ENCODE data around the gene C11orf68. TPM values are rescaled to one million over a fixed set of nuclear protein-coding genes. Genes with fewer than 3 reads are reported as not detected.

Gene C11orf68
- total RNA-seq, result 16.1 and 18.1 TPM in 2 replicates

DNA sequence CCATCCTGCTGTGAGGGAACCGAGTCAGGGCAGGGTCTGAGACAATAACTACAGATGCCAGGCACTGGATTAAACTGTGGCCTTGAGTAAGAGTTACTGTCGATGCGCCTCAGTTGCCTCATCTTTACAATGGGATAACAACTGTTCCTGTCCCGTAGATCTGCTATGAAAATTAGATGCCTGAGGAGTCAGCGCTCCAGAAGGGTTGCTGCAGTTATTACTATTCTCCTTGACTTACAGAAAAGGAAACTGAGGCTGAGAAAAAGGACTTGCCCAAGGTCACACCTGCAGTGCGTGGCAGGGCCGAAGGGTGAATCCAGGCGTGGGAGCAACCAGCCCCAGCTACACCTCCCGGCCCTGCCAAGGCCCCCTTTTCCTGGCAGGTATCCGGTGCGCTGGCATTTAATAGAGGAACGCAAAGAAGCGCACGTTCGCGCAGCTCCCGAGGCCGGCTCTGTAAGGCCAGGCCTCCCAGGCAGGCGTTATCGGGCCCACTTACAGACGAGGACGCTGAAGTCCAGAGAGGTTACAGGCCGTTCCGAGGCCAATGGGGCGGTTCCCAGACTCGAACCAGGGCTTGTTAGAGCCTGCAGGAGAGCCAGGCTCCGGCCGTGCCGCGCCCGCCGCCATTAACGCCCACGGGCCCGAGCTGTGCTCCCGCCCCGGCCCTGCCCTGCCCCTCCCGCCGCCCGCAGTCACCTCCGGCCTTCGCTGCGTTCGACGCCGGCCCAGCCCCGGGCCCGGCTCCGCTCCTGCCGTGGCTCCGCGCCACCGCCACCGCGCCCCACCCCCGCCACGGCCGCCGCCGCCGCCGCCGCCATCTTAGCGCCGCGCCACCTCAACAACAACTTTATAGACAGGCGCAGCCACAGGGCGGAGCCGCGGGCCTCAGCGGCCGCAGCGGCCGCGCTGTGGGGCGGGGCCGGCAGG lies at the start of gene C11orf68:
TSS of gene C11orf68 (minus strand) at position 852 of the 930 bp plus-strand sequence. CDS start at position 821, 31 bp downstream.

DNA sequence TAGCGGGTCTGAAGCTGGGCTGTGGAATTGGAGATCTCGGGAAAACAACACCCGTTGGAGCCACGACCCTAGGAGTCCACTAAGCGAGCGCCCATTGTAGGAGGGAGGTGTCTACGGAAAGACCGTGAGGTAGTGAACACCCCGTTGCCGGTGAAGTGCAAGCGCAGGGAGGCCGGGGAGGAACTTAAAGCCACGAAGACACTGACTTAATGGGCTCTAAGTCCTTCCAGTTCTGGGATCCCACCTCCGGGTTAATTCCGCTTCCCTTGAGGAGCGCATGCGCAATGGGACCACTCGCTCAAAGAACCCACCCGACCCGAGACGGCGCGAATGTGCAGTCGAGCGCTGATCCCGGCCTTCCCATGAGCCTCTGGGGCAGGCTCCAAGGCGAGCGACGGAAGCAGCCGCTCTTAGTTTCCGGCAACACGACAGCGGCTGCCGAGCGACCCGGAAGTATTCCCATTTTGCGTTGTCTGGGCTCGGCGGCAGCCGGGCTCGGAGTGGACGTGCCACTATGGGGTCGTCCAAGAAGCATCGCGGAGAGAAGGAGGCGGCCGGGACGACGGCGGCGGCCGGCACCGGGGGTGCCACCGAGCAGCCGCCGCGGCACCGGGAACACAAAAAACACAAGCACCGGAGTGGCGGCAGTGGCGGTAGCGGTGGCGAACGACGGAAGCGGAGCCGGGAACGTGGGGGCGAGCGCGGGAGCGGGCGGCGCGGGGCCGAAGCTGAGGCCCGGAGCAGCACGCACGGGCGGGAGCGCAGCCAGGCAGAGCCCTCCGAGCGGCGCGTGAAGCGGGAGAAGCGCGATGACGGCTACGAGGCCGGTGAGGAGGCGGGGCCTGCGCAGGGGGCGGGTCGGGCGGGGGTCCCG lies 42.6 kb upstream of the C11orf68 start, which contains the start of gene SART1:
TSS of gene SART1 (plus strand) at position 468 of the 874 bp plus-strand sequence. CDS start at position 515, 47 bp downstream.

DNA sequence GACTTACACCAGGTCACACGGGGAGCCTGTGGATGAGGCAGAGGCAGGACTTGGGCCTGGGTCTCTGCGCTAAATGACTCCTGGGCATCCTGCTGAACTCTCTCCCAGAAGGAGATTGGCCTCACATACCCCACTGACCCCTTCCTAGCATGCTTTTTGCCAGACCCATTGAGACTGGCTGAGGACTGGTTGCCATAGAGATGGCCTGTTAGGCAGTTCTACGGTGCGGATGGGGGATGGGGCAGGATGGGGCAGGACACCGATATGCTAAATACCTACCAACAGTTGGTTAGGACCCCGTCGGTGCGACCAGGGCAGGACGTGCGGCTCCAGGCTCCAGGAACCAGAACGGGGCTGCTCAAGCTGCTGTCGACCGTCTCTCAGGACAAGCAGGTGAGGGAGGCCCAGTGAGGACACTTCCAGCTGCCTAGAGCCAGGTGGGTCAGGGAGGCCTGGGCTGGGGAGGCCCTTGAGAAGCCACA lies 26.6 kb upstream of the C11orf68 start, which contains the start of gene TSGA10IP:
TSS of gene TSGA10IP (plus strand) at position 51 of the 482 bp plus-strand sequence. CDS start at position 247, 196 bp downstream.

DNA sequence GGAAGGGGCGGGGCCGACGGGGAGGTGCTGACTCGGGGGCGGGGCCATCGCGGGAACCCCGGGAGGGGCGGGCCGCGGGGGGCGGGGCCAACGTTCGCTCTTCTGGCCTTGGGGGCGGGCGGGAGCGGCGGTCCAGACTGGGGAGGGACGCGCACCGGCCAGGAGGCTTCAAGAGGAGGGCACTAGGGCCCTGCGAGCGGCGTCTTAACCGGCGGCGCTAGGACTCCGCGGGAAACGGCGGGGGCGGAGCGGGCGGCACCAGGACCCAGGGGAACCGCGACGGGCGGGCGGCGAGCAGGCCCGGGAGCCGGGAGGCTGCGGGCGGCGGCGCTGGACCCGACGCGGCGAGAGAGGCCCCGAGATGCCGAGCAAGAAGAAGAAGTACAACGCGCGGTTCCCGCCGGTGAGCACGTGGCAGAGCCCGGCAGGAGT lies 295 bp upstream of the C11orf68 start, which contains the start of gene DRAP1:
TSS of gene DRAP1 (plus strand) at position 286 of the 432 bp plus-strand sequence. CDS start at position 362, 76 bp downstream.

DNA sequence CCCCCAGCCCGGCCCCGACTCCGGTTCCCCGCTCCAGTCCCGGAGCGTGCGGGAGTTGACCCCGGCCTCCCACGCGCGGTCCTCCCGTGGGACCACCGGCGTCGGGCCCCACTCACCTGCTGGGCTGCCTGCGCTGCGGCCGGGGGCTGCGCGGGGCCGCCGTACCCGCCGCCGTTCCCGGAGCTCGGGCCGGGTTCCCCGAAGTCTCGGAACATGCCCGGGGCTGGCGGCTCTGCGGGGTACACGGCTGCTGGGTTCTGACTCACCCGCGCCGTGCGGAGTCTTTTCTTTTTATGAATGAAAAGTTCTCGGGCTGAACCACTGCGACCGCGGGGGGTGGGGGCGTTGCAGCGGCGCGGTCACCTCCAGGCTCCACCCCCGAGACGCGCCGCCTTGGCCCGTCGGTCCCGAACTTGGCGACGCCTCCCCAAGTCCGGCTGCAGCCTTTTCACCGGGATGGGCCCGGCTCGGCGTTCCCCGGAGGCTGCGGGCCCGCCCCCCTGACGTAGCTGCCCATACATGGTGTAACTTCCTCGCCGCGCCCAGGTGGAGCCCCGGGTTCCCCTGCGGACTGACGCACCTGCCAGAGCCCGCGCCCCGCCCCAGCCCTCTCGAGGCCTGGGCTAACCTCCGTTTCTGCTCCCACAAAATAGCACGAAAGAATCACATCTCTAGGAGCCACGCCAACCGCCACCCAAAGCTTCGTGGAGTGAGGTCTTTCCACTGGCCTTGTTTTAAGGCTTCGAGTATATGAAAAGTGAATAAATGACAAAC lies 18.6 kb downstream of the C11orf68 start, which contains the start of gene FOSL1:
TSS of gene FOSL1 (minus strand) at position 264 of the 774 bp plus-strand sequence. CDS start at position 215, 49 bp downstream.

DNA sequence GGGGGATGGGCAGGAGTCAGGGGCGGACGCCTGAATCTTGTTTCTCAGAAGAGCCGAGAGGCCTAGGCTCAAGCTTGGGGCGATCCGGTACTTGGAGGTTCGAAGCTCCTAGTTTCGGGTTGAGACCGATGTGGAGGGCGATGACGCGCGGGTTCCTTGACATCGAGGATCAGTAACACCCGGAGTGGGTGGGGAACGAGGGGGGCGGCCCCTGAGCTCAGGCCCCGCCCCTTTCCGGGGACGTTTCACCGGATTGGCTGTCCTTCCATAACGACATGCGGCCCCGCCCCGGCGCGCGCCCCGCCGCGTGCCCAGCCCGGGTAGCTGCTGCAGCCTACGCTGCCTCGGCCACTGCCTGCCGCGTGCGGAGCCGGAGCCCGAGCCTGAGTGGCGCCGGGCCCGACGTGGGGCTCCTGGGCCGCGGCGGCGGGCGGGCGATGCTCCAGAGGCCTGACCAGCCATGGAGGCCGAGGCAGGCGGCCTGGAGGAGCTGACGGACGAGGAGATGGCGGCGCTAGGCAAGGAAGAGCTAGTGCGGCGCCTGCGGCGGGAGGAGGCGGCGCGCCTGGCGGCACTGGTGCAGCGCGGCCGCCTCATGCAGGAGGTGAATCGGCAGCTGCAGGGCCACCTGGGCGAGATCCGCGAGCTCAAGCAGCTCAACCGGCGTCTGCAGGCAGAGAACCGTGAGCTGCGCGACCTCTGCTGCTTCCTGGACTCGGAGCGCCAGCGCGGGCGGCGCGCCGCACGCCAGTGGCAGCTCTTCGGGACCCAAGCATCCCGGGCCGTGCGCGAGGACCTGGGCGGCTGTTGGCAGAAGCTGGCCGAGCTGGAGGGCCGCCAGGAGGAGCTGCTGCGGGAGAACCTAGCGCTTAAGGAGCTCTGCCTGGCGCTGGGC lies 28.3 kb downstream of the C11orf68 start, which contains the start of gene CCDC85B:
TSS of gene CCDC85B (plus strand) at position 350 of the 895 bp plus-strand sequence. CDS start at position 461, 111 bp downstream.

DNA sequence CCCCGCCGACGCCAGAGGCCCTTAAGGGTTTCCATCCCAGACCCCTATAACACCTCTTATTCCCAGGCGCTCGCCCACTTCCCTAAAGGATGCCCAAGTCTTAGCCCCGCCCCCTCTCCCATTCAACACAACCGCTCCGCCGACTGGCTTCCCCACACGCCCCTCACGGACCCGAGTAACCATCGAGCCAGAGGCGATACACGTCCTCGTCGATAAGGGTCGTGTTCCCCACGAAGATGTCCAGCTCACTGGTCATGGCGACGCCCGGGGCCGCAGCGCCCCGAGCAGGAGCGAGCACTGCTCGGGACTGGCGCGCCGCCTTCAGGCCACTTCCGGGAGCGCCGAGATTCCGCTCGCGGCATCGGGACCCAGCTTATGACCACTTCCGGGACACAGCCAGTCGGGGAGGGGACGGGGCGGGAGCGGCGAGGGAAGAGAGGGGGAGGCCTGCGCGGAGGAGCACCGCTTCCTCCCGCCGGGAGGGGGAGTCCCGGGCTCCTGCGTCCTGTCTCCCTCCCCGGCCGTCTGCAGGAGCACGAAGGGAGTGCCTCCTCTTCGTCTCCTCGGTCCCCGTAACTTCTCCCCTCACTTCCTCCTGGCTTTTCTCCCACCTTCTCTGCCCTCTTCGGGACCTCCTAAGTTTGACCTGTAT lies 30.6 kb downstream of the C11orf68 start, which contains the start of gene FIBP:
TSS of gene FIBP (minus strand) at position 309 of the 652 bp plus-strand sequence. CDS start at position 256, 53 bp downstream.

DNA sequence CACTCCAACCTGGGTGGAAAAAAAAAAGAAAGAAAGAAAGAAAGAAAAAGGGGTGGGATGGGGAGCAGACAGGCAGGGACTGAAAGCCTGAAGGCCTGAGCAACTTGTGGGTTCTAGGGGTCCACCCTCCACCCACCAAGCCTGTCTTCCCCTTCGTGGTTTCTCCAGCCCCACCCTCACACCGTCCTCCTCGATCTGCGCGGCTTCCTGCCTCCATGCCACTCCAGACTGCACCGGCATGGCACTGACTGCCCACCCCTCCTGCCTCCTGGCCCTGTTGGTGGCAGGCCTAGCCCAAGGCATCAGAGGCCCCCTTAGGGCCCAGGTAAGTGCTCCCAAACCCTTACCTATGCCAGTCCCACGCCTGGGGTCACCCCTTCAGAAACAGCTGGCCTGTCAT lies 39.2 kb downstream of the C11orf68 start, which contains the start of gene CTSW:
TSS of gene CTSW (plus strand) at position 221 of the 400 bp plus-strand sequence. CDS start at position 239, 18 bp downstream.

DNA sequence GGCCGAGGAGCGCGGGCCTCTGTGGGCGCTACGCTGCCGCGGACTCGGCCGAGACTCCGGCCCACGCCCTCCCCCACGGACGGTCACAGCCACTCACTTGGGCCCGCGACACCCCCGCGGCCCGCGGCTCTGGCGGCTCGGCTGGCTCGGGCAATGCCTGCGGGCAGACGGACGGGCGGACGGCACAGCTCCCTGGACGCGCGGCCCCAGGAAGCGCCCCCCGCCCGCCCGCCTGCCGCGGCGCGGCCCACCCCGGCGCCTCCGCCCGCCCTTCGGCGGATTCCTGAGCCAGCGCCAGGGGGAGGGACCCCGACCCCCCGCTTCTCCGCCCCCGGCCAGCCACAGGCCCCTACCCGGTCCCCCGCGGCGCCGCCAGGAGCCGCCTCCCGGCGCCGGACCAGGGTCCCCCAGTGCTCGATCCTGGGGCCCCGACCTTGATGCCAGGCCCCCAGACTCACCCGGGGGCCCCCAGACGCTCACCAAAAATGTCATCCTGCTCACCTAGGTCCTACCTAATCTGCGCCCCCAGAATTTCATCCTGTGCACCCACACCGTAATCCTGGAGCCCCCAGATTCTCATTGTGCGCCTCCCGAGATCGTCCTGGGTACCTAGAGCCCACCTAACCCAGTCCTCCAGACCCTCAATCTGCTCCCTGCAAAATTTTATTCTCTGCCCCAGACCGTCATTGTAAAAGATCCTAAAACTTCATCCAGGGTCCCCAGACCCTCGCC lies 46.1 kb downstream of the C11orf68 start, which contains the start of gene EFEMP2:
TSS of gene EFEMP2 (minus strand) at position 215 of the 732 bp plus-strand sequence. CDS start 446 bp downstream, outside the sequence.

Other genes starting within 250 kb of the C11orf68 start
- 24.8 and 29.6 TPM in 2 replicates for gene KAT5, start 206.8 kb downstream of the C11orf68 start, total RNA-seq
- 52.8 and 80.4 TPM in 2 replicates for gene RNASEH2C, start 198.3 kb downstream of the C11orf68 start, total RNA-seq
- gene AP5B1, start 138.1 kb downstream of the C11orf68 start, total RNA-seq, result 8.9 and 13.4 TPM in 2 replicates
- gene OVOL1, start 132.0 kb downstream of the C11orf68 start, total RNA-seq, result not detected in 2 replicates
- gene SNX32, start 85.1 kb downstream of the C11orf68 start, total RNA-seq, result 1.1 and 2.4 TPM in 2 replicates
- gene CFL1, start 60.9 kb downstream of the C11orf68 start, total RNA-seq, result 674 and 1,158 TPM in 2 replicates
- gene MUS81, start 58.6 kb downstream of the C11orf68 start, total RNA-seq, result 25.0 and 48.3 TPM in 2 replicates
- gene EFEMP2, start 46.3 kb downstream of the C11orf68 start, total RNA-seq, result 173 and 216 TPM in 2 replicates
- gene CTSW, start 39.2 kb downstream of the C11orf68 start, total RNA-seq, result not detected in 2 replicates
- gene FIBP, start 30.6 kb downstream of the C11orf68 start, total RNA-seq, result 160 and 177 TPM in 2 replicates
- gene CCDC85B, start 28.4 kb downstream of the C11orf68 start, total RNA-seq, result 116 and 144 TPM in 2 replicates
- 4.9 and 8.5 TPM in 2 replicates for gene FOSL1, start 18.7 kb downstream of the C11orf68 start, total RNA-seq
- 84.4 and 99.7 TPM in 2 replicates for gene DRAP1, start 364 bp upstream of the C11orf68 start, total RNA-seq
- gene TSGA10IP, start 26.4 kb upstream of the C11orf68 start, total RNA-seq, result not detected in 2 replicates
- gene SART1, start 42.7 kb upstream of the C11orf68 start, total RNA-seq, result 21.1 and 42.0 TPM in 2 replicates
- gene EIF1AD, start 83.1 kb upstream of the C11orf68 start, total RNA-seq, result 16.4 and 21.5 TPM in 2 replicates
- 59.3 and 101 TPM in 2 replicates for gene BANF1, start 83.4 kb upstream of the C11orf68 start, total RNA-seq
- 0.70 TPM in 1 of 2 replicates, not detected in the other for gene CST6, start 92.9 kb upstream of the C11orf68 start, total RNA-seq
- gene CATSPER1, start 107.4 kb upstream of the C11orf68 start, total RNA-seq, result not detected in 2 replicates
- gene GAL3ST3, start 130.1 kb upstream of the C11orf68 start, total RNA-seq, result not detected in 2 replicates
- 121 and 132 TPM in 2 replicates for gene SF3B2, start 133.3 kb upstream of the C11orf68 start, total RNA-seq
- 35.2 and 42.0 TPM in 2 replicates for gene PACS1, start 151.2 kb upstream of the C11orf68 start, total RNA-seq